Posterior cingulate gyrus (tissue), 11 donors: ENCODE data around the gene CLIC1.

Experiments used
- DNase-seq, 10 donors: peaks; one replicate each; pipeline versions ENCODE4 v3.0.0 to v3.0.0-alpha.2; 2020 to 2021; ENCODE audit warnings: mixed read lengths in 3 of 10
- intact Hi-C: fragments of 100-400 bp; cut with DNase I; formaldehyde crosslinking; loops from one replicate; pipeline ENCODE4 v1.15.1; 2023

Gene CLIC1

GRCh38 chr6:31769684-31770371 is 33.5 kb upstream of the CLIC1 start:
- intact Hi-C loops, result no loop called here
- DNase-seq, result peak in 3 of 10 donors; percentile 29 to 66 (median 55)

GRCh38 chr6:31768363-31769257 is 32.3 kb upstream of the CLIC1 start:
- intact Hi-C loops, result no loop called here
- peak in 2 of 10 donors; percentile 28 to 38 for DNase-seq

GRCh38 chr6:31767096-31767645 is 30.8 kb upstream of the CLIC1 start:
- peak in 2 of 10 donors; percentile 29 to 48 for DNase-seq
- intact Hi-C loops, result no loop called here

- DNase-seq, result peak in 2 of 10 donors; percentile 65 to 69
- intact Hi-C loops, result no loop called here
These were observed 29.8 kb upstream of the CLIC1 start for GRCh38 chr6:31765910-31766794.

- peak in 1 of 10 donors; percentile 49 for DNase-seq
- intact Hi-C loops, result no loop called here
These were observed 29.2 kb upstream of the CLIC1 start for GRCh38 chr6:31765559-31765909.

GRCh38 chr6:31764198-31764597 is 27.9 kb upstream of the CLIC1 start:
- peak in 2 of 10 donors; percentile 19 to 26 for DNase-seq
- intact Hi-C loops, result no loop called here

GRCh38 chr6:31763619-31763940 is 27.2 kb upstream of the CLIC1 start:
- intact Hi-C loops, result no loop called here
- DNase-seq, result no peak

GRCh38 chr6:31762878-31763618 is 26.7 kb upstream of the CLIC1 start:
- DNase-seq, result peak in 2 of 10 donors; percentile 35 to 77
- intact Hi-C loops, result no loop called here

- intact Hi-C loops, result no loop called here
- DNase-seq, result peak in 1 of 10 donors; percentile 37
These were observed 26.0 kb upstream of the CLIC1 start, which contains the start of gene SAPCD1 for GRCh38 chr6:31762356-31762755. Gene SAPCD1, plus strand, starts transcription at chr6:31762656. Its CDS starts 399 bp downstream, at chr6:31763055.

- DNase-seq, result peak in 3 of 10 donors; percentile 25 to 45 (median 33)
- intact Hi-C loops, result no loop called here
These were observed 25.0 kb upstream of the CLIC1 start for GRCh38 chr6:31761343-31761742.

GRCh38 chr6:31760790-31761189 is 24.5 kb upstream of the CLIC1 start:
- DNase-seq, result no peak
- intact Hi-C loops, result no loop called here

GRCh38 chr6:31758281-31758680 is 22.0 kb upstream of the CLIC1 start:
- peak in 1 of 10 donors; percentile 19 for DNase-seq

GRCh38 chr6:31752739-31753319 is 16.5 kb upstream of the CLIC1 start:
- intact Hi-C loops, result no loop called here
- no peak for DNase-seq

More at GRCh38 chr6:31758281-31758680, 22.0 kb upstream of the CLIC1 start:
- intact Hi-C loops, result no loop called here

- no peak for DNase-seq
- intact Hi-C loops, result no loop called here
These were observed 14.2 kb upstream of the CLIC1 start for GRCh38 chr6:31750411-31751022.

GRCh38 chr6:31749301-31750036 is 13.1 kb upstream of the CLIC1 start:
- DNase-seq, result no peak
- intact Hi-C loops, result no loop called here

GRCh38 chr6:31744422-31744821 is 8.1 kb upstream of the CLIC1 start:
- intact Hi-C loops, result no loop called here
- no peak for DNase-seq

- intact Hi-C loops, result no loop called here
- DNase-seq, result no peak
These were observed 6.6 kb upstream of the CLIC1 start for GRCh38 chr6:31742894-31743293.

- intact Hi-C loops, result no loop called here
- DNase-seq, result peak in 1 of 10 donors; percentile 8
These were observed 5.5 kb upstream of the CLIC1 start for GRCh38 chr6:31741815-31742214.
